Measurements from ENCODE around the gene FAM168B.
"Not testable (repeated sequence)": the region's sequence is repeated elsewhere in the genome, so short reads cannot be mapped to it uniquely, and the experiment has no call there.

Gene FAM168B

GRCh38 chr2:131094463-131095281 is 1.4 kb upstream of the FAM168B start:
- no peak for DNase-seq

DNA sequence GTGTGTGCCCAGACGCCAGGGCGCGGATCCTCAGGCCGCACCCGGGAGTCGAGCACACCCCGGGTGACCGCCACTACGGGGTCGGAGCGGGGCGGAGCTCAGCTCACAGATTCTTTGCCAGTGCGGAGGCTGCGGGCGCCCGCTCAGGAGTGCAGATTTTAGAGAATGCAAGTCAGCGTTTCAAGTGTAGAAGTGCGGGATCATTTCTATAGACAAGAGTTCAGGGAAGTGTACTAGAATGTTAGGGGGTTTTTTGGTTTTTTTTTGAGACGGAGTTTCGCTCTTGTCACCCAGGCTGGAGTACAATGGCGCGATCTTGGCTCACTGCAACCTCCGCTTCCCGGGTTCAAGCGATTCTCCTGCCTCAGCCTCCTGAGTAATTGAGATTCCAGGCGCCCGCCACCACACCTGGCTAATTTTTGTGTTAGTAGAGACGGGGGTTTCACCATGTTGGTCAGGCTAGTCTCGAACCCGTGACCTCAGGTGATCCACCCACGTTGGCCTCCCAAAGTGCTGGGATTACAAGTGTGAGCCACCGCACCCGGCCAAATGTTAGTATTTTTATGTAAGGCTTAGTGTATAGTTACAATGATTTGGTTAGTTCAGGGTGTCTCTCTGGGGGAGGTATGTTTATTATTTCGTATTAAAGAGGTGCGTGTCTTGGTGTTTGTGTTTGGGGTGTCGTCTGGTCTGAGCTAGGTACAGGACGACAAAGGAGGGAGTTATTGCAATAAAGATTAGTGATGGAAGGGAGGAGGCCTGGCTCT is 619 bp upstream of the FAM168B start:
- no peak for DNase-seq

DNA sequence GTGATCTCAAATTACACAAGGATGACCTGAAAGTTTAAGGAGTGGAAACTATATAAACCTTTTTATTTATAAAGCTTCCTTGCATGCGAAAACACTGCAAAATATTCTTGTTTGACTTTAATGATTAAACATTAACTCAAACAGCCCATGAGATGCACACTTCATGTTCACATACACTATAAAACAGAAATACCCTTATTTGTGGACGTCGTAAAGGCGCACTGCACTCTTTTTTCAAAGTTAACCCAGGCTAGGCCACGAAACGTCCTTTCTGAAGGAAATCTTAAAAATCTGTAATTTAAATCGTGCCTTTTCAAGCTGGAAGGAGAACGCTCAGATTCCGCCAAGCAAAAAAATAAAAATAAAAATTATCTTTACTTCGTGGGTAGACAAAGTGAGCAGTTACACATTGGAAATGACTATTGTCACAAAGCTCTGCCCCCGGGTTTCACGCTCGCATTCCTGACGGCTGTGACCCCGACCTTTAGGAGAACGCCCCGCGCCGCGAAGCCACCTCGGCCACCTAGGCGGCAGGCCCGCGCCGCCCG is 728 bp downstream of the FAM168B start:
- no peak for DNase-seq

DNA sequence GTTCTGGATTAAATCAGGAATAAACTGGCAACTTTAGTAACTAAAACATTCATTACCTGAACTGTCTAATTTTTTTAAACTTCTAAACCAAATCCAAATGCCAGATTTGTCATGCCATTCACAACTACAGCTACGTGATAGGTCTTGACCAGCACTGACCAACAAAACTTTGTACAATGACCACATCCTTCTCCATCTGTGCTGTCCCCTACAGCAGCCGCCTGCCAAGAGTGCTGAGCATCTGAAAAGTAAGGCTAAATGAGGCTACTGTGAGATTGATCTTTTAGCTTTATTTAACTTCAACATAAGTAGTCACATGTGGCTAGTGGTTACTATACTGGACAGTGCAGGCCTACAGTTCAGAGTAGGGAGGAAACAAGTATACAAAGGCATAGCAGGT is 7.6 kb downstream of the FAM168B start:
- DNase-seq: no peak

DNA sequence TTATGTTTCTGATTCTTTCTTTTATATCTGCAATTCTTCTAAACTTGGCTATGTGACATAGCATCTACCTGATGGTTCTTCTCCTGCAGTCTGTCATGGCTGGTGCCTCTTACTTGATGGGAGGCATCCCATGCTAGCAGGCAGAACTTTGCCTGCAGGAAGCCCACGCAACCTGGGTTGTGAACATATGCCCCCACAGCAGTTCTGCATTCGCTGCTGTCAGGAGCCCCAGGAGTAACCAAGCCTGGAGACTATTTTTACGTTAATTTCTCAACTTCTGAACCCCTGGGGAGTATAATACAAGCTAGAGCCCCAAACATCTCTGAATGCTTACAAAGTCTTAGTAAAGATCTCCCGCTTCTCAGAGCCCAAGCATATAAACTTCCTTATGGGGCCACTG is 12.1 kb downstream of the FAM168B start:
- no peak for DNase-seq

GRCh38 chr2:131079931-131080330 is 13.3 kb downstream of the FAM168B start:
- not testable (repeated sequence) for DNase-seq

DNA sequence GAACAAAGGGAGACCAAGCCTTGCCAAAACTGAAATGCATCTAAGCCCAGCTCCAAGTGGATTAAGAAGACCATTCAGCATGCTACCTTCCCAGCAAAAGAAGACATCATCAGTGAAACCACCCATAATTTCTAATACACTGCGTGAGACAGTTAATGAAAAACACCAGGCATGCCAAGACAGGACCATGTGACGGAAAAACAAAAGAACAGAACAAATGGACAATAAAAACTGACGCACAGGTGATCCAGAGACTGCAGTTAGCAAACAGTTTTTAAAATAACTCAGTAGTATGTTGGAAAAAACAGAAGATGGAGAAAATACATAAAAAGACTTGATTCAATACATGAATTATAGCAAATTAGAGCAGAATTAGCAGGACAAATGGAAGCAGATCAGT is 15.3 kb downstream of the FAM168B start:
- DNase-seq: no peak

DNA sequence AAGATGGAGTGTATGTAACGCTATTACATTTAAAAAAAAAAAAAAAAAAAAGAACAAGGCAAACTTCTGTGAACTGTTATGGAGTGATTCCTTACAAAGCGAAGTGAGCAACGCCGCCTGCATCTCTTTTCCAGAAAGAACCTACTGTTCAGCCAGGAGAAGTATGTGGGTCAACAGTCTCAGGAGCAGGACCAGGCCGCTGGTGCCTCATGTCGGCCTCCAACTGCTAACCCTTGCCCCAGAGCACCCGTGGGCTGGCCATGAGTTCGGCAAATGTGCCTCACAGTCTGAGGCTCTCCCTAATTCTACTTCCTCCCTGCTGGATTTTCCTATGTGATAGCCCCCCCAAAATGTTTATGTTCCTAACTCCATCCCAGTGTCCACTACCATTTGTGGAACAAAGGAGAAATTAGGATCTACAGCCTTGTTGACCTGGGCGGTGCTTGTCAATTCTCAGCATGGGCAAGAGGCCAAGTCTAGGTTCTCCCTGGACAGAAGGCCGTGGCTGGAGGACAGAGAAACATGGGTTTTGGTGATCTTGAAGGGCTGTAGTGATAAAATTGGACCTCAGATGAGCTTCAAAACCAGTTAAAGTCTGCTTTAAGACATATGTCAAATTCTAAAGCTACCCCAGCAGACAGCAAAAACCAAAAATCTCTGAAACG is 15.9 kb downstream of the FAM168B start:
- DNase-seq: no peak

- DNase-seq: no peak
Observed at GRCh38 chr2:131076707-131077106, 16.6 kb downstream of the FAM168B start.

- not testable (repeated sequence) for DNase-seq
Observed at GRCh38 chr2:131075578-131075977, 17.7 kb downstream of the FAM168B start.

DNA sequence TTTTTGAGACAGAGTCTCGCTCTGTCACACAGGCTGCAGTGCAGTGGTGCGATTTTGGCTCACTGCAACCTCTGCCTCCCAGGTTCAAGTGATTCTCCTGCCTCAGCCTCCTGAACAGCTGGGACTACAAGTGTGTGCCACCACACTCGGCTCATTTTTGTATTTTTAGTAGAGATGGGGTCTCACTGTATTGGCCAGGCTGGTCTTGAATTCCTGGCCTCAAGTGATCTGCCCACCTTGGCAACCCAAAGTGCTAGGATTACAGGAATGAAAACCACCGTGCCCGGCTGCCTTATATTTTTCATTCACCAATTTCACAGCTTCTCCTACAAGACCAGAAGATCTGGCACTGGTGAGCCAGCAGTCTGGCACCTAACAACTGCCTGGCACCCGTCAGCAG is 25.1 kb downstream of the FAM168B start:
- not testable (repeated sequence) for DNase-seq

DNA sequence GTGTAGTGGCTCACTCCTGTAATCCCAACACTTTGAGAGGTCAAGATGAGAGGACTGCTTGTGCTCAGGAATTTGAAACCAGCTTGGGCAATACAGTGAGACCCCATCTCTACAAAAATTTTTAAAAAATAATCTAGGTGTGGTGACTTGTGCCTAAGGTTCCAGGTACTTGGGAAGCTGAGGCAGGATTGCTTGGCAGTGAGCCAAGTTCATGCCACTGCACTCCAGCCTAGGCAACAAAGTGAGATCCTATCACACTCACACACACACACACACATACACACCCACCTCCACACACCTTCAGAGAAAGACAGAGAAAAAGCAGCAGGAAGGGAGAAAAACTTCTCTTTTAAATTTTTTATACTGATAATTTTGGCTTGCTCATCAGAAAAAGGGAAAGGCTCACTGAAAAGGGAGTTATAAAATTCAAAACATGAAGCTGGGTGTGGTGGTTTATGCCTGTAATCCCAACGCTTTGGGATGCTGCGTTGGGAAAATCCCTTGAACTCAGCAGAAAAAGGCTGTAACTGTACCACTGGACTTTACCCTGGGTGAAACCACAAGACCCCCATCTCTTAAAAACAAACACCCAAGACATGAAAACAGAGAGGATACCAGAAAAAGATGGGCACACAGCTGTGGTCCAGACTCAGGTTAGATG is 25.7 kb downstream of the FAM168B start:
- no peak for DNase-seq

GRCh38 chr2:131064589-131065512 is 28.4 kb downstream of the FAM168B start:
- DNase-seq: no peak

- DNase-seq: no peak
Observed at GRCh38 chr2:131063501-131064283, 29.6 kb downstream of the FAM168B start.

DNA sequence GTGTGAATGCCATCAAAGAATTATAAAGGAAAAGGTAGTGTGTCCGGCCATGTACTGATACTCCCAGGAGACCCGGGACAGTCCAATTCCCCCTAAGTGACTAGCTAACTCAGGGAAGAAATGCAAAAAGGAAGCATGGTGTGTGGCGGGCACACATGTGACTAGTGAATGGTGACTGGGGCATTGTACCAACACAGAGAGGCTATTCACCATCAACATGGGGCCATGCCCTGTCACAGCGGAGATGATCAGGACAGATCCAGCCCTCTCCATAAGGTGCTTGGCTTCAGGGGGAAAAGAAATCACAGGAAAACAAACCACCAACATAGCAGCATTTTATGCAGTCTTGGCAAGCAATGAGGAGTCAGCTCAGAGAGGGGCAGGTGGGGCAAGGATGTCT is 34.3 kb downstream of the FAM168B start:
- DNase-seq: no peak

DNA sequence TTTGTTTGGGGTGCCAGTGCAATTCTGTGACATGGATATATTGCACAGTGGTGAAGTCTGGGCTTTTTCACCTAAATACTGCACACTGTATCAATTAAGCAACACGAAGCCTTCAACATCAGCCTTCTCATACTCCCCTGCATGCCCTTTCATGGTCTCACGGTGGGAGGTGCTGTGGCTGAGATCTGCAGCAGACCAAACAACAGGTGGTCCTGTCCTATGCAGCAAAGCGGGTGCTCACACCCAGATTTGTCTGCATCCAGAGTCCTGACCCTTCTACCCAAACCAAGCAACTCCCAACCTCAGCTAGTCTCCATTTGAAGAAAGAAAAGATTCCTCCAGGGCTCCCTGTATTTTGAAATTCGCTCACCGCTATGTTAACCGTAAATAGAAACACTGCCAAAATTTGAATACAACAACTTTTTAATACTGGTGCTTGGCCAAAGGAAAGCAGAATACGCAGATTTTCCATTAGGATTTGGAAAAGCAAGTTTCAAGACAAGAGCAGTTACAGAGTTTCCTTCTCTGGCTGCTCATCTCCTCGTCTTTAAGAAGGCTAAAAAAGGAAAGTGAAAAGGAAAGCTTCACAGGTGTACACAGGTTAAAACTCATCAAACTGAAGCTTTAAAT is 34.9 kb downstream of the FAM168B start:
- no peak for DNase-seq

DNA sequence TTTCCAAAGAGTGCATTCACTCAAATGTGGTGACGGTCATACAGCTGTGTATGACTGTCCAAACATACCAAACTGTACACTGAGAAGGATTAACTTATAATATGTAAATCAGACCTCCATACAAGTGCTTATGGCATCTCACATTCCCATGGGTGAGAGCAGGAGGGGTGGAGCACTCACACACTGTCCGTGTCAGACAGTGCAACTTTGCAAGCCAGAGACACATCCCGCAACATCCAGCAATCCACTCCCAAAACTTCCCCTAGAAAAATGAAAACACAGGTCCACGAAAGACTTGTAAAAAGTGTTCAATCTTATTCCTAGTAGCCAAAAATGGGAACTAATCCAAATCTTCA is 36.4 kb downstream of the FAM168B start:
- DNase-seq: no peak

DNA sequence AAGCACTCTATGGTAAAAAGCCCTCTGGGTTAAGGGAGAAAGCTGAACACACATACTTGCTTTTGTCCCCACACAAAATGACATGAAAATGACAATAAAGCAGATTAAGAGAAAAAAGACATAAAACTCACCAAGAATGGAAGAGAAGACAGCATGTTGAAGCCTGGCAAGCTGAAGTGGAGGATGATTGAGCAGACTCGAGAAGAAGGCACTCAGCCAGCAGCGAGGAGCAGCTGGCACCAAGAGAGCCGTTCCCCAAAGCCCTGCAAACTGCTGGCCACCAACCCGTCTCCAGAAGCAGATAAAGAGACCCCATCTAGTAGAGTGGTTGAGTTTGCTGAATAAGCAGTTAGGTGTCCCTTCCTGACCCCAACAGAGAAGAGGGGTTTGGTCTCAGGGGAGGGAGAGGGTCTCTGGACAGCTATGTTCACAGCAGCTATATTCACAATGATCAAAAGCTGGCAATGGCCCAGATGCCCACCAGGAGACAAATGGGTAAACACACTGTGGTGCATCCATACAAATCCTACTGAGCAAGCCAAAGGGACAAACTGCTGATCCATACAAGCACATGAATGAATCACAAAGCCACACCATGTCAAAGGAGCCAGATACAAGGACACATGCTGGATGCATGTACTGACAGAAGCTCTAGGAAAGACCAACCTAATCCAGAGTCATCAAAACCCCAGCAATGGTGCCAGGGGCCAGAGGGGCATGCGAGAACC is 36.9 kb downstream of the FAM168B start:
- no peak for DNase-seq

DNA sequence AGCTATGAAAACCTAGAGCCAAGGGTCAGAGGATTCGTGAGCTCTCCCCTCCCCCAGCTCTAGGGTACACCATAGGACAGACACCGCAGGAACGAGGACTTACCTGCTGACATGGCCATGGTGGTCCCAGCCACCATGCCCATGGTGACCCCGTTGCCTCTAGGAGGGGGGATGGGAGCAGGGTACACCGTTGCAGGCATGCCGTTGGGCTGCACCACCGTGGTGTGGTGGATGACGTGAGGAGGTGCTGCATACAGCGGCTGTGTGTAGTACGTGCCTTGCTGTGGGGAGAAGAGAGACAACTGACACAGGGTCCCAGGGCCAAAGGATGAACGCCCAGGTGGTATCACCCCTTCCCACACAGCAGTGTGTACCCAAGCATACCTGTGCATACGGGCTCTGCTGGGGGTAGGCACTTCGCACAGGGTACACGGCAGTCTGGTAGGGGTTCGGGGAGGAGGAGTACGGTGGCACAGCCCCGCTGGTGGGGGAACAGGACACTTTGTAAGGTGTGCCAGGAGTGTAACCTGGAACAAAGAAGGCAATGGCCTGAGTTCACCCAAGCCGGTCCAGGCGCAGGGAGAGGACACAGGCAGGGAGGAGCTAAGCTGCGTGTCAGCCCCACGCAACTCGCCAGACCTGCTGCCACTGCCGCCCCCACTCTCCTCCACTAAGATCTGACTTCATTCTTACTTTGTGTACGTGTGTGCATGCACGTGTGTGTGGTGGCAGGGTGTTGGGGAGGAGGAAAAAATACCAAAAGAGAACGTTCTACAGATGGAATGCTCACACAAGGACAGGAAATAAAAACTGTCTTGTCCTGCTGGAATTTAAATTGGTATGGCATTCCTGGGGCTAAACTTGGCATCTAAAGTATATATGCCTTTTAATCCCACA is 37.8 kb downstream of the FAM168B start:
- DNase-seq: no peak
